Breast epithelium (tissue), 3 donors: Measurements from ENCODE around the gene KCNS3.

ENCODE experiments used
- CTCF ChIP-seq, 3 donors: fragments of 450-650 bp; IDR thresholded peaks; one replicate each; pipeline ENCODE4 v1.5.1; 2016 to 2017; ENCODE audit warnings: antibody characterized with exemption in 3 of 3, mild to moderate bottlenecking in 3 of 3, moderate library complexity in 3 of 3
- POLR2A ChIP-seq: fragments of 450-650 bp; IDR thresholded peaks from one replicate; pipeline ENCODE4 v1.6.1; 2016; ENCODE audit warnings: antibody characterized with exemption, mild to moderate bottlenecking, moderate library complexity
- POLR2AphosphoS5 ChIP-seq, 3 donors: sonication (generic); formaldehyde crosslinking; IDR thresholded peaks; one replicate each; pipeline ENCODE4 v1.6.1; 2017; ENCODE audit warnings: antibody characterized with exemption in 3 of 3

- TF ChIP-seq POLR2A (no peak), CTCF (IDR thresholded peaks at IDR 0.05) (no peak), POLR2AphosphoS5 (IDR thresholded peaks at IDR 0.05) (no peak)
Measured at GRCh38 chr2:17958466-17959092, 80.1 kb downstream of the KCNS3 start.
